AG04449 (cell line): ENCODE results near the gene SARDH.

Source experiments
- CTCF ChIA-PET: fragments of 350-600 bp; formaldehyde crosslinking; extraction: SDS; loops from one replicate; lab custom pipeline; 2021; ENCODE audit warnings: antibody characterized with exemption; lab: Yijun Ruan, JAX
- POLR2A ChIA-PET: fragments of 400-600, 350-600 bp; formaldehyde crosslinking; extraction: SDS; loops from one replicate; lab custom pipeline; 2020; ENCODE audit warnings: antibody characterized with exemption, inconsistent platforms; lab: Yijun Ruan, JAX
- DNase-seq: peaks from one replicate; pipeline ENCODE4 v3.0.0-alpha.2; 2010; ENCODE audit warnings: low read depth, low spot score
- H3K4me3 ChIP-seq: 2 replicates; pipeline ENCODE4 v1.5.1; 2011; ENCODE audit warnings: low read depth, mild to moderate bottlenecking, control low read depth, low read length
- CTCF ChIP-seq: IDR thresholded peaks from one replicate; pipeline ENCODE4 v1.5.1; 2011; ENCODE audit warnings: mild to moderate bottlenecking, moderate library complexity, low read length, control low read depth, inconsistent platforms; ENCODE audit not compliant: insufficient read depth; ENCODE audit errors: missing control alignments

The SARDH gene

GRCh38 chr9:133647765-133648469 is 90.2 kb downstream of the SARDH start:
- H3K4me3 ChIP-seq: no peak overlapping the region
- ChIA-PET CTCF (no interaction called here), POLR2A (no interaction called here)
- TF ChIP-seq CTCF: no peak
- no peak for DNase-seq

GRCh38 chr9:133647148-133647547 is 91.0 kb downstream of the SARDH start:
- H3K4me3 ChIP-seq: no peak overlapping the region
- TF ChIP-seq CTCF: no peak
- no peak for DNase-seq
- ChIA-PET CTCF (no interaction called here), POLR2A (no interaction called here)

GRCh38 chr9:133645021-133645765 is 93.0 kb downstream of the SARDH start:
- no peak for DNase-seq
- H3K4me3 ChIP-seq: no peak overlapping the region
- no peak for TF ChIP-seq CTCF
- ChIA-PET POLR2A (no interaction called here), CTCF (no interaction called here)

- DNase-seq: no peak
- no peak overlapping the region for H3K4me3 ChIP-seq
- ChIA-PET POLR2A (no interaction called here), CTCF (no interaction called here)
- no peak for TF ChIP-seq CTCF
Measured at GRCh38 chr9:133643978-133644760, 94.0 kb downstream of the SARDH start.

- H3K4me3 ChIP-seq: no peak overlapping the region
- TF ChIP-seq CTCF: no peak
- ChIA-PET POLR2A (no interaction called here), CTCF (no interaction called here)
- DNase-seq: no peak
Measured at GRCh38 chr9:133643362-133643755, 94.8 kb downstream of the SARDH start.
